GM12878 (cell line): ENCODE measurements around the gene PTPDC1. TPM values are rescaled to one million over a fixed set of nuclear protein-coding genes. Genes with fewer than 3 reads are reported as not detected.

Experiments used
- ATAC-seq: fragments of 200-7000 bp; cut with Tn5 transposase; 3 replicates; pipeline ENCODE4 v1.9.1; 2020; ENCODE audit warnings: mild to moderate bottlenecking, moderate library complexity
- BruUV-seq: library from RNA; stranded (reverse); fragments of 400-500 nt; replicated peaks from 2 replicates; lab custom pipeline; 2021; lab: Mats Ljungman, UMichigan
- CTCF ChIA-PET: fragments of 300-600 bp; sonication (Branson Sonifier 250); formaldehyde crosslinking; extraction: SDS; loops from one replicate; lab custom pipeline; 2021; ENCODE audit warnings: inconsistent platforms; lab: Yijun Ruan, JAX
- POLR2A ChIA-PET: fragments of 350-600 bp; formaldehyde crosslinking; extraction: SDS; loops from one replicate; lab custom pipeline; 2021; ENCODE audit warnings: inconsistent platforms; lab: Charles Lee
- RAD21 ChIA-PET: fragments of 300-600 bp; sonication (Branson Sonifier 250); formaldehyde crosslinking; loops from one replicate; lab custom pipeline; 2023; ENCODE audit warnings: antibody characterized with exemption; ENCODE audit not compliant: unreplicated experiment; lab: Charles Lee
- SMC1A ChIA-PET: fragments of 300-600 bp; sonication (Branson Sonifier 250); formaldehyde crosslinking; loops from one replicate; lab custom pipeline; 2023; ENCODE audit not compliant: unreplicated experiment, uncharacterized antibody; lab: Charles Lee
- DNase-seq: peaks from one replicate; pipeline ENCODE4 v3.0.0-alpha.2; 2011; ENCODE audit warnings: low read depth, low spot score
- FAIRE-seq: peaks from 3 replicates; lab custom pipeline; 2011; peaks lifted over from hg19 to GRCh38; lab: Jason Lieb, UNC
- H2AFZ ChIP-seq: 2 replicates; pipeline ENCODE4 v1.6.0; 2011; ENCODE audit warnings: low read depth, low read length, control low read depth; ENCODE audit not compliant: control insufficient read depth
- H3K27ac ChIP-seq: 2 replicates; pipeline ENCODE4 v1.5.1; 2011; ENCODE audit warnings: control low read depth; ENCODE audit not compliant: control insufficient read depth, insufficient read depth
- H3K27me3 ChIP-seq, 2 experiments: replicated peaks in 1 of 2; 2 replicates each; pipeline versions ENCODE4 v1.6.0 to v1.6.1; 2011; ENCODE audit warnings: low read length in 1 of 2; ENCODE audit not compliant: control insufficient read depth in 2 of 2, insufficient read depth in 2 of 2
- H3K36me3 ChIP-seq, 2 experiments: 2 replicates each; pipeline ENCODE4 v1.5.1; 2011; ENCODE audit warnings: low read length in 1 of 2; ENCODE audit not compliant: control insufficient read depth in 2 of 2, insufficient read depth in 2 of 2
- H3K4me1 ChIP-seq: 2 replicates; pipeline ENCODE4 v1.6.1; 2011; ENCODE audit warnings: mild to moderate bottlenecking, low read length, moderate library complexity, mixed read lengths; ENCODE audit not compliant: control insufficient read depth, insufficient read depth
- H3K4me2 ChIP-seq: 2 replicates; pipeline ENCODE4 v1.6.0; 2011; ENCODE audit warnings: control low read depth; ENCODE audit not compliant: control insufficient read depth, insufficient read depth
- H3K4me3 ChIP-seq: fragments of 200-600 bp; sonication (generic); 2 replicates; pipeline ENCODE4 v1.5.1; 2016
- H3K79me2 ChIP-seq: 2 replicates; pipeline ENCODE4 v1.6.0; 2011; ENCODE audit warnings: low read length; ENCODE audit not compliant: control insufficient read depth, insufficient read depth
- H3K9ac ChIP-seq: 2 replicates; pipeline ENCODE4 v1.8.0; 2011; ENCODE audit warnings: low read length, control low read depth, mixed read lengths; ENCODE audit not compliant: control insufficient read depth, insufficient read depth
- H3K9me3 ChIP-seq: replicated peaks from 3 replicates; pipeline ENCODE4 v1.5.1; 2011; ENCODE audit warnings: mild to moderate bottlenecking, low read length; ENCODE audit not compliant: control insufficient read depth, insufficient read depth
- H4K20me1 ChIP-seq: 2 replicates; pipeline ENCODE4 v1.6.0; 2011; ENCODE audit not compliant: control insufficient read depth, insufficient read depth
- BACH1 ChIP-seq: fragments of 450-650 bp; IDR thresholded peaks from 2 replicates; pipeline ENCODE4 v1.6.1; 2017; ENCODE audit warnings: mild to moderate bottlenecking, borderline replicate concordance
- BCL11A ChIP-seq: IDR thresholded peaks from 2 replicates; pipeline ENCODE4 v1.6.1; 2011; ENCODE audit warnings: low read depth, low read length
- BRCA1 ChIP-seq: IDR thresholded peaks from 2 replicates; pipeline ENCODE4 v1.6.1; 2011; ENCODE audit warnings: low read depth, low read length, improper control_type of control experiment
- EZH2 ChIP-seq: IDR thresholded peaks from 2 replicates; pipeline ENCODE4 v1.6.1; 2012; ENCODE audit warnings: low read depth, mild to moderate bottlenecking, control low read depth, inconsistent platforms, low read length, borderline replicate concordance; ENCODE audit not compliant: control insufficient read depth
- FOXK2 ChIP-seq: fragments of 450-650 bp; IDR thresholded peaks from 2 replicates; pipeline ENCODE4 v1.6.1; 2017; ENCODE audit warnings: mild to moderate bottlenecking, moderate library complexity
- NR2F1 ChIP-seq: fragments of 450-650 bp; conservative IDR thresholded peaks from 2 replicates; pipeline ENCODE4 v1.6.1; 2017; ENCODE audit warnings: mild to moderate bottlenecking
- PML ChIP-seq: IDR thresholded peaks from 2 replicates; pipeline ENCODE4 v1.6.1; 2012; ENCODE audit warnings: low read length, inconsistent platforms
- SMAD1 ChIP-seq: fragments of 450-650 bp; IDR thresholded peaks from 2 replicates; pipeline ENCODE4 v1.6.1; 2018; ENCODE audit warnings: mild to moderate bottlenecking, low read depth; ENCODE audit not compliant: partially characterized antibody
- SMARCA5 ChIP-seq: fragments of 450-650 bp; IDR thresholded peaks from 2 replicates; pipeline ENCODE4 v1.6.1; 2017; ENCODE audit warnings: mild to moderate bottlenecking
- TAF1 ChIP-seq: IDR thresholded peaks from 2 replicates; pipeline ENCODE4 v1.6.1; 2011; ENCODE audit warnings: mild to moderate bottlenecking, low read depth, low read length, borderline replicate concordance
- WRNIP1 ChIP-seq: IDR thresholded peaks from 2 replicates; pipeline ENCODE4 v1.6.1; 2011; ENCODE audit warnings: low read depth, low read length, improper control_type of control experiment, borderline replicate concordance
- ZNF24 ChIP-seq: fragments of 450-650 bp; IDR thresholded peaks from 2 replicates; pipeline ENCODE4 v1.6.1; 2017; ENCODE audit warnings: antibody characterized with exemption, mild to moderate bottlenecking
- ZNF274 ChIP-seq: IDR thresholded peaks from one replicate; pipeline ENCODE4 v1.8.0; 2011; ENCODE audit not compliant: insufficient read length, insufficient read depth
- ZSCAN29 ChIP-seq: fragments of 450-650 bp; IDR thresholded peaks from 2 replicates; pipeline ENCODE4 v1.6.1; 2017; ENCODE audit warnings: mild to moderate bottlenecking, moderate library complexity
- WGBS: methylation state at CpG from one replicate; pipeline ENCODE4 v1.1.6; 2016; ENCODE audit warnings: low lambda C conversion rate; ENCODE audit not compliant: insufficient replicate concordance, insufficient coverage; ENCODE audit errors: missing lambda C conversion rate; 5-methylcytosine and 5-hydroxymethylcytosine counted together
- in situ Hi-C: fragments of 300-500 bp; cut with MboI; formaldehyde crosslinking; loops from 9 replicates; pipeline ENCODE4 v1.14.3; 2018; ENCODE audit warnings: mixed read lengths
- intact Hi-C: fragments of 100-400 bp; cut with micrococcal nuclease; formaldehyde crosslinking; loops from one replicate; pipeline ENCODE4 v1.14.2; 2022; ENCODE audit not compliant: unreplicated experiment
- polyA plus RNA-seq, 11 experiments: library from polyadenylated mRNA; depleted of rRNA in 4 of 11; unstranded in 6 of 11; stranded (reverse) in 5 of 11; fragments of >200 nt; fragmentation: Nextera tagmentation in 4 of 11; fragmentation: Illumina TruSeq in 1 of 11; extraction: Ambion mirVana in 4 of 11; extraction: Trizol in 1 of 11; gene quantifications; 1 replicate in 1 of 11; 2 replicates in 10 of 11; pipeline versions ENCODE4 v1.2.1 to v1.2.3, GENCODE V29; 2011 to 2016; ENCODE audit warnings: inconsistent platforms in 2 of 11, missing spikeins in 2 of 11, low read depth in 1 of 11
- total RNA-seq, 4 experiments: library from RNA; depleted of rRNA in 3 of 4; stranded (reverse); fragments of >200 nt in 3 of 4; fragmentation: Illumina TruSeq in 1 of 4; extraction: Trizol in 1 of 4; gene quantifications; 2 replicates each; pipeline versions ENCODE4 v1.2.1 to v1.2.3, GENCODE V29; 2013 to 2021
- TF ChIP-seq, protein P1 (sequence below): fragments of 450-650 bp; IDR thresholded peaks from 2 replicates; pipeline ENCODE4 v1.6.1; 2018; ENCODE audit warnings: mild to moderate bottlenecking, low read depth, moderate library complexity; ENCODE audit not compliant: partially characterized antibody

The PTPDC1 gene
- total and polyA plus RNA-seq, 10 of the 15 experiments (the other 5 are each of a cell fraction or from before 2014, with no cell fraction given) = 1.2 to 4.5 (median 2.9) TPM

DNA sequence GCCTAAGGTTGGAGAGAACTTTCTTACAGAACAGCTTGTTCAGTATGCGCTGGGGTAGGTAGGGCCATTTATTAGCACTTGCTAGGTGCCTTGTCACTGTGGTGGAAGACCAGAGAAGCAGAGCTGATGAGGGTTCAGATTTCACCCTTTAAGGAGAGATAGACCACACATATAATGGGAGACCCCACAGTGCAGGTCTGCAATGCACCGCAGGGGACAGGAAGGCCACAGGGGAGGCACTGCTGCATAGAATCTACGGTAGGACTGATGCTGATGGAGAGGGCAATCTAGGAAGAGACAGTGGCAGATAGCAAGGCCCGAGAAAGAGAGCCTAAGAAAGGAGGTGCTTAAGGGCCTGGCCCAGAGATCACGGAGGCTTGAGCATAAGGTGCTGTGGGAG is 64.2 kb downstream of the PTPDC1 start:
- ChIA-PET SMC1A (no interaction called here), RAD21 (no interaction called here), CTCF (interaction anchor here (0.7 kb wide), 1 partner anchor 65 kb away, joined by 3 read pairs; no protein-coding TSS in a partner anchor), POLR2A (no interaction called here)
- H4K20me1 ChIP-seq = no peaks in the 10 kb centered on the region
- H2AFZ ChIP-seq = no peak overlapping the region
- no peaks in the 10 kb centered on the region for H3K36me3 ChIP-seq
- H3K9me3 ChIP-seq = no peaks in the 10 kb centered on the region
- H3K4me3 ChIP-seq = no peak overlapping the region
- DNase-seq = no peak
- intact Hi-C loops (no loop called here), in situ Hi-C loops (no loop called here)
- no peak overlapping the region for H3K9ac ChIP-seq
- no peak for FAIRE-seq
- WGBS = 70% methylated on average over 5 of the region's 5 CpGs
- no peak overlapping the region for H3K27ac ChIP-seq
- H3K27me3 ChIP-seq = no peaks in the 10 kb centered on the region
- BruUV-seq = no TSS peak
- ATAC-seq = no peak
- no peaks in the 10 kb centered on the region for H3K79me2 ChIP-seq
- no peaks in the 10 kb centered on the region; the same call in 1 of the 2 replicates for H3K4me1 ChIP-seq
- TF ChIP-seq WRNIP1 (no peak), ZSCAN29 (no peak), SMAD1 (no peak), BACH1 (no peak), BCL11A (no peak), BRCA1 (no peak), PML (no peak), TAF1 (no peak), NR2F1 (no peak), FOXK2 (no peak)
- no peak overlapping the region for H3K4me2 ChIP-seq

GRCh38 chr9:94149696-94150095 is 65.4 kb downstream of the PTPDC1 start:
- intact Hi-C loops (no loop called here), in situ Hi-C loops (loop anchor here (5.0 kb wide), 1 partner anchor 77 kb away; no protein-coding TSS in a partner anchor)
- no peaks in the 10 kb centered on the region for H3K36me3 ChIP-seq
- no peak for DNase-seq
- ChIA-PET SMC1A (no interaction called here), POLR2A (no interaction called here), RAD21 (no interaction called here), CTCF (no interaction called here)
- 29% methylated on average over 6 of the region's 6 CpGs for WGBS
- no peaks in the 10 kb centered on the region for H3K79me2 ChIP-seq
- ATAC-seq = no peak
- H3K9me3 ChIP-seq = no peaks in the 10 kb centered on the region
- H3K4me3 ChIP-seq = no peak overlapping the region
- no peaks in the 10 kb centered on the region; the same call in 1 of the 2 replicates for H3K4me1 ChIP-seq
- H3K27ac ChIP-seq = no peak overlapping the region
- H3K9ac ChIP-seq = no peak overlapping the region
- FAIRE-seq = no peak
- H3K27me3 ChIP-seq = no peaks in the 10 kb centered on the region
- H4K20me1 ChIP-seq = no peaks in the 10 kb centered on the region
- BruUV-seq = no TSS peak
- no peak overlapping the region for H3K4me2 ChIP-seq
- H2AFZ ChIP-seq = no peak overlapping the region
- TF ChIP-seq SMARCA5 = no peak
- no peak for TF ChIP-seq BRCA1
- TF ChIP-seq, protein P1, sequence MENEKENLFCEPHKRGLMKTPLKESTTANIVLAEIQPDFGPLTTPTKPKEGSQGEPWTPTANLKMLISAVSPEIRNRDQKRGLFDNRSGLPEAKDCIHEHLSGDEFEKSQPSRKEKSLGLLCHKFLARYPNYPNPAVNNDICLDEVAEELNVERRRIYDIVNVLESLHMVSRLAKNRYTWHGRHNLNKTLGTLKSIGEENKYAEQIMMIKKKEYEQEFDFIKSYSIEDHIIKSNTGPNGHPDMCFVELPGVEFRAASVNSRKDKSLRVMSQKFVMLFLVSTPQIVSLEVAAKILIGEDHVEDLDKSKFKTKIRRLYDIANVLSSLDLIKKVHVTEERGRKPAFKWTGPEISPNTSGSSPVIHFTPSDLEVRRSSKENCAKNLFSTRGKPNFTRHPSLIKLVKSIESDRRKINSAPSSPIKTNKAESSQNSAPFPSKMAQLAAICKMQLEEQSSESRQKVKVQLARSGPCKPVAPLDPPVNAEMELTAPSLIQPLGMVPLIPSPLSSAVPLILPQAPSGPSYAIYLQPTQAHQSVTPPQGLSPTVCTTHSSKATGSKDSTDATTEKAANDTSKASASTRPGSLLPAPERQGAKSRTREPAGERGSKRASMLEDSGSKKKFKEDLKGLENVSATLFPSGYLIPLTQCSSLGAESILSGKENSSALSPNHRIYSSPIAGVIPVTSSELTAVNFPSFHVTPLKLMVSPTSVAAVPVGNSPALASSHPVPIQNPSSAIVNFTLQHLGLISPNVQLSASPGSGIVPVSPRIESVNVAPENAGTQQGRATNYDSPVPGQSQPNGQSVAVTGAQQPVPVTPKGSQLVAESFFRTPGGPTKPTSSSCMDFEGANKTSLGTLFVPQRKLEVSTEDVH = no peak
- no peak for TF ChIP-seq ZNF274
- no peak for TF ChIP-seq NR2F1
- no peak for TF ChIP-seq EZH2
- TF ChIP-seq ZNF24 = no peak
